GM19463 (cell line): Measurements from ENCODE around the gene BMP8A.
"Not testable (repeated sequence)": the region's sequence is repeated elsewhere in the genome, so short reads cannot be mapped to it uniquely, and the experiment has no call there.

Source experiments
- ATAC-seq: cut with Tn5 transposase; IDR thresholded peaks from one replicate; pipeline ENCODE4 v1.9.1; 2021; ENCODE audit warnings: mild to moderate bottlenecking, moderate library complexity; ENCODE audit not compliant: unreplicated experiment

The BMP8A gene

DNA sequence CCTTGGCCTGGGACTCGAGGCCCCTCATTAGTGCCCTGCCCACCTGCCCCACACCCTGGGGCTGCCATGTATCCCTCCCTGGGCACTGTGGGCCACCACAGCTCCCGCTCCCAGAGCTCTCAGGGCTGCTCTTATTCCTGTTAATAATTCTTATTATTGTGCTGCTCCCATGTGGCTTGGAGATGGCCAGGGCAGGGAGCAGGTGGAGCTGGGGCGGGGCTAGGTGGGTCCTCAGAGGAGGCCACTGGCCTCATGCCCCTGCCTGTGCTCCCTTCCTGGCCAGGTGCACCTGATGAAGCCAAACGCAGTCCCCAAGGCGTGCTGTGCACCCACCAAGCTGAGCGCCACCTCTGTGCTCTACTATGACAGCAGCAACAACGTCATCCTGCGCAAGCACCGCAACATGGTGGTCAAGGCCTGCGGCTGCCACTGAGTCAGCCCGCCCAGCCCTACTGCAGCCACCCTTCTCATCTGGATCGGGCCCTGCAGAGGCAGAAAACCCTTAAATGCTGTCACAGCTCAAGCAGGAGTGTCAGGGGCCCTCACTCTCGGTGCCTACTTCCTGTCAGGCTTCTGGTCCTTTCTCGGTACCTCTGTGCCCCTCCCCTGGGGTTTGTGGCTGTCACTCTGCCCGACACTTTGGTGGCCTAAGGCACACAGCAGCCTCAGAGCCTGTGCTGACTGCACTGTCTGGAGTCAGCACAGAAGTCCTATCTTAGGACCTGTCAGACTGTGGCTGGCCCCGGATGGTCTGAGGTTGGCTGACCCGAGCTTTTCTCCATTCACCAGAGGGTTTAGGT lies 34.1 kb downstream of the BMP8A start:
- peak; percentile 98 for ATAC-seq

- ATAC-seq = no peak
Measured at GRCh38 chr1:39526466-39527189, 35.2 kb downstream of the BMP8A start.

DNA sequence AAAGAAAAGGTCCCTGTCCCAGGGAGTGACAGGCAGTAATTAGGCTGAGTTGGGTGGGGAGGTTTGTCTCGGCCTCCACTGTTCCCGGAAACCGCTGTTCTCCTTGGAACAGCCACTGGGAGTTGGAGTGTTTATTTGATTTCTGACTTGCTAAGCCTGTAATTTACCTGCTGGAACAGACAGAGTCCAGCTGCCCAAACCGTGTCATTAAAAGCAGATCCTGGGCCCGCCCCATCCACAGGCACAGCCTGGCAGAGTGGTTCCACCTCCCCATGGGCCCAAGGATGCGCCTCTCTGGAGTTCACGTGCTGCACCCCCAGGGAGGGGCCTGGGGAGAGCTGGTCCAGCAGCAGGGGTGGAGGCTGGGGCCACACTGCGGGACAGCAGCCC lies 35.7 kb downstream of the BMP8A start:
- ATAC-seq = not testable (repeated sequence)

- ATAC-seq = no peak
Measured at GRCh38 chr1:39528082-39528481, 36.6 kb downstream of the BMP8A start.

- ATAC-seq = no peak
Measured at GRCh38 chr1:39529901-39530535, 38.6 kb downstream of the BMP8A start.

DNA sequence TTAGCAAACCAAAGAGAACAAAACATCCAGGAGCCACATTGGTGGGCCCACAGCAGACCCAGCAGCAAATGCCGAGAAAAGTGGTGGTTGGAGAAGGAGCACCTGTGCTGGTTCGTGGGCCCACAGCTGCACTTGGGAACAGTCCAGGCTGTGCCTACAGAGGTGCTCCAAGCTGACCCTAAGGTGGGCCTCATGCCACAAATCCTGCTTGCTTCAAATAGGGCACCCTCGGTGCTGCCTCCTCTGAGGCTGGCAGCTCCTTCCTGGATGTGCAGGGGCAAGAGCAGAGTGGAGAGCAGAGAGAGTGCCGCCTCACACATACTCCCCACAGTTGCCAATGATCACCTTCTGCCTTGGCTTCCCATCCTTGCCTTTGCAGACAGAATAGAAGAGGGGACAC lies 40.1 kb downstream of the BMP8A start:
- no peak for ATAC-seq

DNA sequence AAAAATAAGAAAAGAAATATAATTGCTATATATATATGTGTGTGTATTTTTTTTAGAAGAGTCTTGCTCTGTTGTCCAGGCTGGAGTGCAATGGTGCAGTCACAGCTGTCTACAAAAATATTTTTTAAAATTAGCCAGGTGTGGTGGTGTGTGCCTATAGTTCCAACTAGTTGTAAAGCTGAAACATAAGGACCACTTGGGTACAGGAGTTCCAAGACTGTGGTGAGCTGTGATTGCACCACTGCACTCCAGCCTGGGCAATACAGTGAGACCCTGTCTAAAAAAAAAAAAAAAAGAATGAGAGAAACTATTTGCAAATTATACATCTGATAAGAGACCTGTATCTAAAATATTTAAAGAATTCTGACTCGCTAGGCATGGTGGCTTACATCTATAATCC lies 42.0 kb downstream of the BMP8A start:
- no peak for ATAC-seq

- ATAC-seq = no peak
Measured at GRCh38 chr1:39538531-39539251, 47.3 kb downstream of the BMP8A start.

DNA sequence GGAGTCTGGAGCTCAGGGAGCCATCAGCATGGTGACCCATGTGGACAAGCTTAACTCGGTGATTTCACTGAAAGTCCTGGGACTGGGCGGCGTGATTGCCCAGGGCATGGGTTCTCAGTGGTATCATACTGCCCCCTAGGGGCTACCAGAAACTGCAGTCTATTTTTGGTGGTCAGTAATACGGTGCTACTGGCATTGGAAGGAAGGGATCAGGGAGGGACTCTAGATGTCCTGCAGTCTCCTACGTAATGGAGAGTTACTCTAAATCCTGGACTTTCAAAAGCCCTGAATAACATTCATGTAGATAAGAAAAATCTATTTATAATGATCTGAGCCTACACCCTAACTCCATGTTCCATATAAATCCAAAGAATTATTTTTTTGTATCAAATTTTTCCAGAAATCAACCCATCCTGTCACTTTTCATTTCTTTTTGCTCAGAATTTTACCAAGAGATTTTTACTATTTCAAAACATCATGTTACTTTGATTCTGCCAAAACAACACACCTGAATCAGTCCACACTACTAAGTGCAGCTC lies 47.9 kb downstream of the BMP8A start:
- no peak for ATAC-seq

DNA sequence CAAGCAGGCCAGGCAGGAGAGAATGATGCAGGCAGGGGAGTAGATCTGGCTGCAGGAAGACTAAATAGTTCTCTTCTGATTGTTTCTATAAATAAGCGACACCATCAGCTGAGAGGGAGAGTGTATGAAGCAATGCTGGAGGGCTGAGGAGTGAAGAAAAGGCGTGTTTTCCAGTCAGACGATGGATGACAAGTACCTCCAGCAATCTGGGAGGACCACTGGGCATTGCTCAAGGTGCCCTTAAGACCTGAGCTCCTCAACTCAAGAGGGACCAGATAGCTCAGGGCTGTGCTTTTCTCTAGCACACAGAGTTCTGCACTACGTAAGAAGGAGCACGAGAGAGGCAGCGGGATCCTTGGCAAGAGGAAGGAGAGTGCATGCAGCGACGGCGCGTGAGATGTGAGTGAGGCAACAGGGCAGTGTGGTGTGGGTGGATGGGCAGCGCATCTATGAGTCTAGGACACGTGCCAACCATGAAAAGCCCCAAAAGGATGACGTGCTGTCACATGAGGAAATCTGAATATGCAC lies 49.1 kb downstream of the BMP8A start:
- ATAC-seq = no peak

DNA sequence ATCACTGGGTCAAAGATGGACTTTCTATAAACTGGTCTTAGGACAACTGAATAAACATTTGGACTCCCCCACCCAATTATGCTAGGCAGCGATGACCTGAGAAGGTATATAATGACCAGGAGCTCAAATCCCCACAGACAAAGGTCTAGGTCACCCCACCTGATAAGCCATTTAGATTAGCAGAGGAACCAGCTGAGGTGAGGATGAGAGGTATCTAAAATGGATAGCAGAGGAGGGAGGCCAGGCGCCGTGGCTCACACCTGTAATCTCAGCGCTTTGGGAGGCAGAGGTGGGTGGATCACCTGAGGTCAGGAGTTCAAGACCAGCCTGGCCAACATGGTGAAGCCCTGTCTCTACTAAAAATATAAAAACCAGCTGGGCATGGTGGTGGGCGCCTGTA lies 51.5 kb downstream of the BMP8A start:
- ATAC-seq = no peak

- no peak for ATAC-seq
Measured at GRCh38 chr1:39544327-39544726, 52.9 kb downstream of the BMP8A start.

DNA sequence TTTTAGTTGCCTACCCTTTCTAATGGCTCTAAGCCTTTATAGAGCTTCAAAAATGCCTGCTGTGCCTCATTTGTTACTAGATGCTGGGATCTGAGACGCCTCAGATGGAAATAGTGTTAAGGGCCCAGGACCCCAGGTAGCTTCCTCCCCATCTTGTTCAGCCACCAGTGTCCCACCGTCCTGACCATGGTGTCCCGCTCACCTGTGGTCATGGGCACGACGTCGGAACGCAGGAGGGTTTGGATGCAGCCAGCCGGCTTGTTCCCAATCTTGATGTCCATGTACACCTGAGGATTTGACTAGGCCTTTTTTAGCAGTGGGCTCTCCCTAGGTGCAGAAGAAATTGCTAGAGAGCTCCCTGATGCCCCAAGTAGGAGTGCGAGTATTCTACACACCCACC lies 54.1 kb downstream of the BMP8A start:
- no peak for ATAC-seq

- ATAC-seq = no peak
Measured at GRCh38 chr1:39554277-39554676, 62.8 kb downstream of the BMP8A start.

GRCh38 chr1:39561279-39561678 lies 69.8 kb downstream of the BMP8A start:
- no peak for ATAC-seq

DNA sequence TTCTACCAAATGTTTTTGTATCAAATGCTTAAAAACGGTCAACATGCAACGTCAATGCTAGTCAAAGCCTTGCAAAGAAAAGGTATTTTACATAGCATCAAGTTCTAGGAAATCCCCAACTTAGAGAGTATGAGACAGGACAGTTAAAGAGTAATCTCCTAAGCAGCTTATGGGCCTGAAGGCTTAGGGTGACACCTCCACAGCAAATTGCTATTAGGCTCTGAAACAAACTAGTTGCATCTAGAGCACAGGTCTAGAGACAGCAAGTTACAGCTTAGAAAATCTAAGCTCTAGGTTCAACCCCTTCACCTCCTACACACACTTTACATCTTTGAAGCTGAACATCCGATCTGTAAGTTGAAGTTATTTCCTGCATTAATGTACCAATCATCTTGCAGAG lies 71.5 kb downstream of the BMP8A start:
- no peak for ATAC-seq

DNA sequence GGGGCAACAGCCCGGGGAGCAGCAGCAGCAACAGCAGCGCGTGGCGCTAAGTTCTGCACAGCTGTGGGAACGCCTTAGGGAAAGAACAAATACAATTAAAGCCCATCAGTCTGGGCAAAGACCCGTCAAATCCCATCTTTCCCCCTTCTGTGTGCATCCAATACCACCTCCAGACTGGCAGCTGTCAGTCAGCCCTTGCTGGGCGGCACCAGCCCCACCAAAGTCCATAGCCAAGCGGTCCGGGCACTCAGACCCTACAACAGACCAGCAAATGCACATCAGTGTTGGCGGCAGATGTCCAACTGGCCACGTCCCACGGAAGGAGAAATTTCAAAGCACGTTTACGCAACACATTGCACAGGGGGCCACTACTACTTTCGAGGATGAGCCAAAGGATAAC lies 72.2 kb downstream of the BMP8A start:
- no peak for ATAC-seq

GRCh38 chr1:39564340-39564739 lies 72.9 kb downstream of the BMP8A start:
- no peak for ATAC-seq

DNA sequence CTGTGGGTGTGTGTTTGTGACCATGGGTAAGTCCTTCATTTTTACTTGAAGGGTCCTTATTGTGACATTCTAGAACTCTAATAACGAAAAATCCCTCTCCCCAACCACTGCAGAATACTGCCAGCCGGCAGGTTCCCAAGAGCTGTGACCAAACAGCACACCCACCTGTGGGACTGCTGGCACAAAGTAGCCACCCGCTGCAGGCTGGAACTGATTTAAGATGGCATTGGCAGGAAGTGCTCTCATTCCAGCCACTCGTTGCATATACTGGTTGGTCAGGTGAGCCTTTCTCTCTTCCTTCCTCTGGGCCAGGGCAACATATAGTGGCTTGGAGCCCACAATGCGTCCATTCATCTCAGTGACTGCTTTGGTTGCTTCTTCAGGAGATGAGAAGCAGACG lies 73.5 kb downstream of the BMP8A start:
- no peak for ATAC-seq

GRCh38 chr1:39566441-39567137 lies 75.2 kb downstream of the BMP8A start:
- no peak for ATAC-seq
